Measurements from ENCODE around the gene CETN3.
"Not testable (repeated sequence)": the region's sequence is repeated elsewhere in the genome, so short reads cannot be mapped to it uniquely, and the experiment has no call there.

The CETN3 gene

GRCh38 chr5:90381213-90381929 lies 28.2 kb downstream of the CETN3 start:
- DNase-seq = no peak

- DNase-seq = no peak
Measured at GRCh38 chr5:90379652-90380051, 29.9 kb downstream of the CETN3 start.

- no peak for DNase-seq
Measured at GRCh38 chr5:90378752-90379151, 30.8 kb downstream of the CETN3 start.

- not testable (repeated sequence) for DNase-seq
Measured at GRCh38 chr5:90371269-90371668, 38.3 kb downstream of the CETN3 start.

- no peak for DNase-seq
Measured at GRCh38 chr5:90368454-90369246, 40.9 kb downstream of the CETN3 start.

- no peak for DNase-seq
Measured at GRCh38 chr5:90367879-90368278, 41.7 kb downstream of the CETN3 start.

GRCh38 chr5:90366948-90367347 lies 42.6 kb downstream of the CETN3 start:
- no peak for DNase-seq

GRCh38 chr5:90365328-90365727 lies 44.2 kb downstream of the CETN3 start:
- no peak for DNase-seq

- DNase-seq = no peak
Measured at GRCh38 chr5:90359073-90359920, 50.3 kb downstream of the CETN3 start.

- DNase-seq = peak; percentile 10
Measured at GRCh38 chr5:90356622-90357021, 52.9 kb downstream of the CETN3 start.

GRCh38 chr5:90356176-90356575 lies 53.4 kb downstream of the CETN3 start:
- DNase-seq = no peak

GRCh38 chr5:90355635-90356034 lies 53.9 kb downstream of the CETN3 start:
- DNase-seq = no peak

GRCh38 chr5:90353254-90353653 lies 56.3 kb downstream of the CETN3 start:
- DNase-seq = no peak

GRCh38 chr5:90351101-90351500 lies 58.5 kb downstream of the CETN3 start:
- no peak for DNase-seq

GRCh38 chr5:90347462-90347861 lies 62.1 kb downstream of the CETN3 start:
- no peak for DNase-seq

- no peak for DNase-seq
Measured at GRCh38 chr5:90345684-90346083, 63.9 kb downstream of the CETN3 start.

- no peak for DNase-seq
Measured at GRCh38 chr5:90344689-90345088, 64.9 kb downstream of the CETN3 start.

GRCh38 chr5:90343731-90344130 lies 65.8 kb downstream of the CETN3 start:
- DNase-seq = not testable (repeated sequence)

- DNase-seq = no peak
Measured at GRCh38 chr5:90342576-90342975, 67.0 kb downstream of the CETN3 start.

Data from NCI-H1105 (cell line).